Caki2 (cell line): ENCODE data around the gene CASD1. TPM values are rescaled to one million over a fixed set of nuclear protein-coding genes. Genes with fewer than 3 reads are reported as not detected.

ENCODE experiments used
- DNase-seq: peaks from one replicate; pipeline ENCODE4 v3.0.0-alpha.2; 2015; ENCODE audit warnings: low read depth
- in situ Hi-C: cut with HindIII; loops from 2 replicates; pipeline ENCODE4 v1.10.0; 2016; ENCODE audit warnings: low sequenced_read_pairs, low pct_unique_long_range_greater_than_20kb, mixed read lengths
- total RNA-seq: library from RNA; depleted of rRNA; stranded (reverse); fragments of >200 nt; shearing (Covaris generic); gene quantifications from 2 replicates; pipeline ENCODE4 v1.2.3, GENCODE V29; 2014; ENCODE audit warnings: low replicate concordance

Gene CASD1
- total RNA-seq, 1 experiment from 2014 or later = 13.3 TPM

DNA sequence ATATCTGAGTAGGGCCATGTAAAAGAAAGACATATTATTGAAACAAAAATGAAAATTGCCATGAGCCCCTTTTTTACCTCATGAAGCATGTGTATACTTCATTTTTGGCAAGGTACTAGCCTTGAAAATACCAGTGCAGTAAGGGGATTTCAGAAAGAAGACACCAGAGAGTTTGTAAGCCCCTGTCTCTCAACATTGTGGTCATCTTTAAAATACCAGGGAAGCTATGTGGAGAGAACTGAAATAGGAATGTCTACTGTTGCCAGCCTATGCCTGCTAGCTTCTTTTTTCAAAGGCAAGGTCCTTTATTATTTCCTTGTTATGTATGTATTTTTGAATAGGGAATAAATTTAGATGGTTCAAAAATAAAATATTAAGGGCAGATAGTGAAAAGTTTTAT is 57.8 kb downstream of the CASD1 start:
- no peak for DNase-seq
- in situ Hi-C loops = no loop called here

GRCh38 chr7:94571816-94572215 is 62.2 kb downstream of the CASD1 start:
- in situ Hi-C loops = no loop called here
- DNase-seq = no peak

DNA sequence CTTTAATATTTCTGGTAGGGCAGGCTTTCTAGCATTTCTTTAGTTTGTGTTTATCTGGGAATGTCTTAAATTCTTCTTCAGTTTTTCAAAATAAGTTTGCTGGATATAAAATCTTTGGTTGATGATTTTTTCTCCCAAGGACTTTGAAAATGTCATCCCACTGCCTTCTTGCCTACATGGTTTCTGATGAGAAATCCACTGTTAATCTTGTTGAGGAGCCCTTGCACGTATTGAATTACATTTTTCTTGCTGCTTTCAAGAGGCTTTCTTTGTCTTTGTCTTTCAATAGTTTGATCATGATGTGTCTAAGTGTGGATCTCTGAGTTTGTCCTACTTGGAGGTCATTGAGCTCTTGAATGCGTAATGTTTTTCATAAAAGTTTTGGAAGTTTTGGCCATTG is 66.0 kb downstream of the CASD1 start:
- in situ Hi-C loops = no loop called here
- DNase-seq = no peak

- in situ Hi-C loops = no loop called here
- DNase-seq = no peak
These were observed 66.7 kb downstream of the CASD1 start for GRCh38 chr7:94576316-94576715.

GRCh38 chr7:94577357-94577756 is 67.7 kb downstream of the CASD1 start:
- in situ Hi-C loops = no loop called here
- DNase-seq = no peak

DNA sequence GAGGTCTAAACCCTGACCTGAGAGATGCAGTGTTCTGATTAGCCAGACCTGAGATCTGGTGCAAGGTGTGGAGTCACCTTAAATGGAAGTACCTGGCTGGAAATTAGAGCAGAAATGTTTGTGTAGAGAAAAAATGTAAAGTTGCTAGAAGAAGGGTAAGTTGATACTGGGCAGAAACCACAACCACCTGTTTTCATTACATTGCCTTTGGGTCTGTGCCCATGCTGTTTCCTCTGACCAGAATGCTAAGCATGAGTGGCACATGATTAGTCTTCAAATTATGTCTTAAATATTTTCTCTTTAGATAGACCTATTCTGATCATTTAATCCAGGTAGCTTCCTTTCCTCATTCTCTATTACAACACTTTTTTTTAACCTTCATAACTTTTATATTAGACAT is 69.0 kb downstream of the CASD1 start:
- no peak for DNase-seq
- in situ Hi-C loops = no loop called here

DNA sequence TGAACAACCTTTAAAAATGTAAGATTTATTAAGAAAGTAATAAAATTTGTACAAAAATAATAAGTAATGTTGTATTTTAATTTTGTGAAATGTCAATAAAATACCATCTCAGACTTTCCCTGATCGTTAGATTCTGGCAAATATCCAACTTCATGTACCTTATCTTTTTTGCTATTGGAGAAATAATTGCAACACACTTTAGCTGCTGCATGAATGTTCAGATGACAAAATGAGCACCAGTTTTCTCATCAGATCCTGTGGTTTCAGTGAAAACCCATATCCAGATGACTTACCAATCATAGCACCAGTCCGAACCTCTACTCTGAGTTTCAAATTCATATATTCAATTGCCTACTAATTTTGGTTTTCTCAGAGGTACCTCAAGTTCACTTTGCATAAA is 69.9 kb downstream of the CASD1 start:
- no peak for DNase-seq
- in situ Hi-C loops = no loop called here

DNA sequence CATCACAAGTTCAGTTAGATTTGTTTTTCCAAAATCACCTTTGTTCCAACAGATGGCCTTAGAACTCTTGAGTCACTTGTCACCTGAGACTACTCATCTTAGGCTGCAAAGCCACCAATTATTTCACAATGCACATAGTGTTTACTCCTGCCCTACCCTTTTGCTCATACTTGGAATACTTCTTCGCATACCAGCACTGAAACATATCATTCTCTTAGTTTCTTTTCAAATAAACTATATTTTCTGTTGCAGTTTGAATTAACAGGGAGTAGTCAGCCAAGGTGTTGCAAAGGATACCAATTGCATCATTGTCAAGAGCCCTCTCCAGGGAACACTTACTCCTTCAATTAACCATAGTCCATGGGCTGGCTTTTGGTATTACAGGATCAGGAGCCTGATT is 71.0 kb downstream of the CASD1 start:
- in situ Hi-C loops = no loop called here
- DNase-seq = peak; percentile 76

DNA sequence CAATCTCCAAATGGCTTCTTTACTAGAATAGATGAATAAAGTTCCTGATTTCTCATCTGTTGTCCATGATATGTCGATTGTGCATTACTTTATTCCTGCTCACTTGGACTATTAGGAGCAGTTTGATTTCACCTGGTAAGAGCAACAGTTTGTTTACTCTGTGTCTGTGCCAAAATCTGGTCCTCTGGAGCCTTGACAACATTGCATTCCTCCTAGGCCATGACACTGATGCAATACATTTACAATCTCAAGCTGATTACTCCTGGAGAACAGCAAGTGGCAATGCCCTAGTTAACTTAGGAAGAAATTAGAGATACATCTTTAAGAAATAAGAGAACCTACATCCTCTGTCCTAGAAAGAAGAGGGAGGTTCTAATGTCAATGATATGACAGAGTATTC is 74.5 kb downstream of the CASD1 start:
- DNase-seq = no peak
- in situ Hi-C loops = no loop called here

DNA sequence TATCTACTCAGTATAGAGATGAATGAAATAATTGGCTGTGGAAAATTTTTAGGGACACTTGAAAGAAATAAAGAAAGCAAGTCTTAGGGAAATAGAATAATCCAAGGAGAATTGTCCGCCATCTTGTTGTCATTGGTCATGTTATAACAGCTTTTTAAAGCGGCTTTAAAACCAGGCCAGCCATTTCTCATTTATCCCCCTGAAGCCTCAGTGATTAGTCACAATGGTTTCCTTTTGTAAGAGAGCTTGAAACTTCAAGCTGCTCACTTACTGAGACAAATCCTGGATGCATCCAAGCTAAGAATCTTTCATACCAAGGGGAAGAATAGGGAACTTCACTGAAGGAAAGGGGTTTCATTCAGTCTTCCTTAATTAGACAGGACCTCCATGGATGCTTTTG is 78.5 kb downstream of the CASD1 start:
- in situ Hi-C loops = no loop called here
- DNase-seq = no peak

DNA sequence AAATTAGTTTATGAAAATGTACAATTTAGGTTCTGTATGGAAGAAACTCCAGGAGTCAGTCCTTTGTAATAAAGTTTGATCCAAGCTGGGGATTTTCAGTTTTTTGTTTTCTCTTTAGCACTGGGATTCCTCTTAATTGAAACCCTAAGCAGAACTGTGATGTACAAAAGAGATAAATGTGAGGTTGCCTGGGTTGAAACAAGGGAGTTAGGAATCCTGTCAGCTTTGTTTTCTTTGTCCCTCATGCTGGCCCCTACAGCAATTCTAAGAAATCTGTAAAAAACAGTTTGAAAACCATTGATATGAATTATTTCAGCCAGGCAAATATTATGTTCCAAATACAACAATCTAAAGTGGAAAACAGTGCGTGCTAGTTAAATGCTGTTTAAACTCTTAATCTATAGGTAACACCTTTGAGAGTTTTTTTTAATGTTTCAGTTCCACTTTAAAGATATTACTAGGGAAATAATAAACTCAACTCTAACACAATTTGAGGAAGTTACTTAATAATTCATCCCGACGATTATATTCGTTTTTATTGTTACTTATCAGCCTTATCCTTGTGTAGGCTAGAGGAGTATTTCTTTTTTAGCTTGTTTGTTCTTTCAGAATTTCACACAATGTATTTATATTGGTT is 81.0 kb downstream of the CASD1 start:
- no peak for DNase-seq
- in situ Hi-C loops = no loop called here

DNA sequence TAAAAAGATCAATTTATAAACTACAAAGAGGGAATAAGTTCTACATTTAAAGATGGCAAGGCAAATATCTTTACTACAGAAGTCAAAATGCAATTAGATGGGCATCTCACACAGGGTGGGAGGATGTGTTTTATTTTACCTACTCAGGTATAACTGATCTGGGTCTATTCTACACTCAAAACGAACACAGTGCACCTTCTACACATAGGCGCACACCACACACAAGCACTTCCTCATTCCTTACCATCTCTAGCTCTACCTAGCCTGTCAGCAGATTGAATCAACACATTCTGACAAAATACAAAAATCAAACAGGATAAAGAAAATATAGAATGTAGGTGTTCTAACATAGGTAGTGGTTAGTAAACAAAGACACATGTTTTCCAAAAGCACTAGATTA is 81.6 kb downstream of the CASD1 start:
- in situ Hi-C loops = no loop called here

DNA sequence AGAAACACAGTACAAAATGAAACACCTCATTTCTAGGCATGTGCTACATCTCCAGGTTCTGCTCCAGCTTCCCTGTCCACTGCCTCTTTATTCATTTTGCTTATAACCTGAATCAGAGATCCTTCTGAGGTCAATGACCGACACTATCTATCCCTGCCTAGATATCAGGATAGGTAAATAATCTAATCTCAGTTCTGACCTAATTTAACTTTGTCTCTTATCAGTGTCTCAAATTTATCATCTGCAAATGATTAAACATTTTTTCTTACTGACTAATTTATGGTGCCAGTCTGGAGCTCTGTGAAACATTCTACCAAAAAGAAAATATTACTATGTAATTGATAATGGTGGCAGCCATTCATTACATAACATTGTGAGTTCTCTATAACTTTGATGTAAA is 85.3 kb downstream of the CASD1 start:
- DNase-seq = no peak
- in situ Hi-C loops = no loop called here

More for the DNA sequence above, 81.6 kb downstream of the CASD1 start:
- no peak for DNase-seq

GRCh38 chr7:94595717-94596116 is 86.1 kb downstream of the CASD1 start:
- in situ Hi-C loops = no loop called here

GRCh38 chr7:94600267-94600666 is 90.7 kb downstream of the CASD1 start:
- in situ Hi-C loops = no loop called here
- DNase-seq = no peak

More at GRCh38 chr7:94595717-94596116, 86.1 kb downstream of the CASD1 start:
- DNase-seq = no peak

- in situ Hi-C loops = no loop called here
- DNase-seq = no peak
These were observed 92.6 kb downstream of the CASD1 start for GRCh38 chr7:94602181-94602580.

DNA sequence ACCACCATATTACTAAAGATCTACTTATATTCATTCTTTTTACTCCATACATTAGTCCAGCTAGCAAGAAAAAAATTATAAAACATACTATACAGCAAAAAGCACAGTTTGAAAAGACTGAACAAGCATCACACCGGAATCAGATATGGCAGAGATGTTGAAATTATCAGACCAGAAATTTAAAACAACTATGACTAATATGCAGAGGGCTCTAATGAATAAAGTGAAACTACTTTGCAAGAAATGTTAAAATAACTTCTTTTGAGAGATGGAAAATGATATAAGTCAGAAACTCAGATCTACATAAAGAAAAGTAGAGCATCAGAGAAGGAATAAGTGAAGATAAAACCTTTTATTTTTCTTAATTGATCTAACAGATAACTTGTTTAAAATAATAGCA is 95.4 kb downstream of the CASD1 start:
- in situ Hi-C loops = no loop called here
- no peak for DNase-seq
